KG1 (cell line): ENCODE results near the gene GLDC.
"Not testable (repeated sequence)": the region's sequence is repeated elsewhere in the genome, so short reads cannot be mapped to it uniquely, and the experiment has no call there.

Experiments
- DNase-seq: peaks from one replicate; lab custom pipeline; 2025; lab: John Stamatoyannopoulos, UW

Gene GLDC

DNA sequence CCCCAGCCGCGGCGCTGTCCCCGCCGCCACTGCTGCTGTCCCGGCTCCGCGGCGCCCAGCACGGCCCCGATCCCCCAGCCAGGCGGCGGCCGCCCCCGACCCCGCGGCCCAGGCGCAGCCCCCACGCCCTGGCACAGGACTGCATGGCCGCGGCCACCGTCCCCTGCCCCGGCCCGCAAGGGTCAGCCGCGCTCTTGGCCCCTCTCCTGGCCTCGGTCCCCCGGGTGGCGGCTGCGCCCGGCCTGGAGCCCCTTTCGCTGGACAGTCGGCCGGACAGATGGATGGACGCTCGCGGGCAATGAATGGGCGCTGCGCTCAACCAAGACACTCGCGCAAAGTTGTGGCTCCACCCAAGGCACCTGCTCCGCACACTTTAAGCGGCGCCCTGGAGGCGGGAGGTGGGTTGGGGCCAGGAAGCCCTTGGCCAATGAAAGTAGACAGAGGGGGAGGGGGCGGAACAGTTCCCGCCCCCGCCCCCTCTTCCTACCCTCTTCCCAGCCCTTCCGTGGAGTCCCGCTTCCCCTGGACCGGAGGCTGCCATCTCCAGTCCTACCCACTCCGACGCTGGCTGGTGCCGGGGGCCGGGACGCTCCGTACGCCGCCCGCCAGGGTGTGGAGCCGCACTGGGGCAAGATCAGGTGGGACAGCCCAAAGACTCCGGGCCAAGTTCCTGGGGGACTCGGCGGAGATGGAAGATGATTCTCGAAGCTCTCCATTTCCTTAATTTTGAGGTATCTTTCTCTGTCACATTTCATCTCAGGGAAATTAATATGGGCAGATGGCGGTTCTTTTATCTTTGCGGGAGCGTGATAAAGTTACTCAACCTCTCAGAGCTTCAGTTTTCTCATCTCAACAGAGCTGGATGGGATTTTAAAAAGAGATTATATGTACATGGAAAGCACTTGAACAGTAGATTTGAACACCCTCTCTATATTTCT lies at the start of gene GLDC:
Gene GLDC, minus strand, starts transcription at position 375 of the 938 bp plus-strand sequence. Its CDS starts 230 bp downstream, at position 145.
- DNase-seq: no peak

DNA sequence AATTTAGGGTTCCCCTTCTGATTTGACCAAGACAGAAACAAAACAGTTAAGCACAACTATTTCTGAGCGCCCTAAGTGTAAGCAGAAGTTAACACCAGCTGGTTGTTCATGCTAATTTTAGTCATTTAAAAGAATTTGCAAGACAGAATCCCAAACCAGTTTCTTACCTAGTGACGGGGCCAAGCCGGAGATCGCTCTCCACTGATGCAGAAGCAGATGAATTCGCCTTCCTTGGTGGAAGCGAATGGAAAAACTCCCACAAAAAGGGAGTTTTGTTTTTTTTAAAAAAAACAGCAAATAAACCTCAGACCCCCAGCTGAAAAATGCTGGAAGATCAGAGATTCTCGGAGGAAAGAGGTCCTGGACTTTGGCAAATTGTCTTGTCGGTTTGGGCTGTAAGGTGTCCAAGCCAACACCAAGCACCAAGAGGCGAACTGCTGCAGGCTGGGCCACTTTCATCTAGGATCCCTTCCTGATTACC lies 47.4 kb upstream of the GLDC start:
- no peak for DNase-seq

DNA sequence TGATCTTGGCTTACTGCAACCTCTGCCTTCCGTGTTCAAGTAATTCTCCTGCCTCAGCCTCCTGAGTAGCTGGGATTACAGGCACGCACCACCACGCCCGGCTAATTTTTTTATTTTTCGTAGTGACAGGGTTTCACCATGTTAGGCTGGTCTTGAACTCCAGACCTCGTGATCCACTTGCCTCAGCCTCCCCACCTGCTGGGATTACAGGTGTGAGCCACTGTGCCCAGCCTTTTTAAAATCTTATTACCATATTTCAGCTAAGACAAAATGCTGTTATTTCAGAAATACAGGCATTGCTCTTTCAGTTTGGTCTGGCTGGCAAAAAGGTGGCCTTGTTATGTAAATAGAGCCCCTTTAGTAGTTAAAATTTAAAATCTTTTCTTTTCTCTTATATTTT lies 46.9 kb upstream of the GLDC start:
- no peak for DNase-seq

- not testable (repeated sequence) for DNase-seq
Measured at GRCh38 chr9:6690675-6691070, 45.1 kb upstream of the GLDC start.

GRCh38 chr9:6689893-6690674 lies 44.6 kb upstream of the GLDC start:
- no peak for DNase-seq

DNA sequence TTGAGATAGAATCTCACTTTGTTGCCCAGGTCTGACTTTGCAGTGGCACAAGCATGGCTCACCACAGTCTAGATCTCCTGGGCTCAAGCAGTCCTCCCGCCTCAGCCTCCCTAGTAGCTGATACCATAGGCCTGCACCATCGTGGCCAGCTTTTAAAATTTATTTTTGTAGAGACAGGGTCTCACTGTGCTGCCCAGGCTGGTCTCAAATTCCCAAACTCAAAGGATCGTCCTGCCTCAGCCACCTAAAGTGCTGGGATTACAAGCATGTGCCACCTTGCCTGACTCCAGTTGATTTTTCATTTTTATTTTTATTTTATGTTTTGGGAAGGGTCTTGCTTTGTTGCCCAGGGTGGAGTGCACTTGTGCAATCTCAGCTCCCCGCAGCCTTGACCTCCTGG lies 41.7 kb upstream of the GLDC start:
- no peak for DNase-seq

DNA sequence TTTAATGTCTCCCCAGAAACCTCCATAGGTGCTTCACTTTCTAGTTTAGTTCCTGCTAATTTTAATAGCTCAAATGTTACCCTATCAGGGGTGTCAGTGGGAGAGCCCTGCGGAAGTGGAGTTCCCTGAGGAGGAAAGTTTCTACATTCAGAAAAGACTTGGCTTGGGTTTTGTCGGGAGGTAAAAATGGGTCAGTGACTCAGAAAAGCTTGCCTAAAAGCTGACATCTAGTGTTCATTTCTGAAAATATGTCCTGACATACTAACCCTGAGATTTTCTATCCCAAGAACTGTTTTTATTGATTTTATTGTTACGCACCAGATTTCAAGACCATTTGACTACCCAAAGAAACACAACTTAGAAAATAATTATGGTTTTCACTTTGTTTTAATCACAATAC lies 40.9 kb upstream of the GLDC start:
- DNase-seq: no peak

DNA sequence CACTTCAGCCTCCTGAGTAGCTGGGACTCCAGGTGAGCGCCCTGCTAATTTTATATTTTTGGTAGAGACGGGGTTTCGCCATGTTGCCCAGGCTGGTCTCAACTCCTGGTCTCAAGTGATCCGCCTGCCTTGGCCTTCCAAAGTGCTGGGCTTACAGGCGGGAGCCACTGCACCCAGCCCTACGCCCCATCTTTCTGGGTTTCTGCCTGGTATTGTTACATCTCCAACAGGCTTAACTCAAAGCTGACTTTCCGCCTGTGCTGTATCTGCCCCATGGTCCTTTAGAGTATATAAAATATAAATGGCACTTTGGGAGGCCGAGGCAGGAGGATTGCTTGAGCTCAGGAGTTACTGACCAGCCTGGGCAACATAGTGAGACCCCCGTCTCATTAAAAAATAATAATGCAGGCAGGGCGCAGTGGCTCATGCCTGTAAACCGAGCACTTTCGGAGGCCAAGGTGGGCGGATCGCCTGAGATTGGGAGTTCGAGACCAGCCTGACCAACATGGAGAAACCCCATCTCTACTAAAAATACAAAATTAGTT lies 36.5 kb upstream of the GLDC start:
- DNase-seq: no peak

GRCh38 chr9:6681147-6681956 lies 35.8 kb upstream of the GLDC start:
- DNase-seq: peak; percentile 95

- DNase-seq: peak; percentile 76
Measured at GRCh38 chr9:6680797-6681146, 35.2 kb upstream of the GLDC start.

GRCh38 chr9:6677803-6678202 lies 32.3 kb upstream of the GLDC start:
- no peak for DNase-seq

- no peak for DNase-seq
Measured at GRCh38 chr9:6676254-6676921, 30.9 kb upstream of the GLDC start.

- no peak for DNase-seq
Measured at GRCh38 chr9:6675268-6675667, 29.7 kb upstream of the GLDC start.

GRCh38 chr9:6673326-6674025 lies 27.9 kb upstream of the GLDC start:
- DNase-seq: no peak

- no peak for DNase-seq
Measured at GRCh38 chr9:6672118-6672517, 26.6 kb upstream of the GLDC start.

DNA sequence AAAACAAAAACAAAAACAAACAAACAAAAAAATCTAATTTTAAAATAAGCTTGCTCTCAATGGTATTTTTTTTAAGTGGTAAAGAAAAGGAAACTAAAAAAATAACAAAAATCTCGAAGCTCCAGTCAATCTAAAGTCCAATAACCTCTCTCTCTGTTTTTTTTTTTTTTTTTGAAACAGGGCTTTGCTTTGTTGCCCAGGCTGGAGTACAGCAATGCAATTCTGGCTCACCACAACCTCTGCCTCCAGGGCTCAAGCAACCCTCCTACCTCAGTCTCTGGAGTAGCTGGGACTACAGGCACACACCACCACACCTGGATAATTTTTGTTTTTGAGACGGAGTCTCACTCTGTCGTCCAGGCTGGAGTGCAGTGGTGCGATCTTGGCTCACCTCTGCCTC lies 25.9 kb upstream of the GLDC start:
- DNase-seq: no peak

GRCh38 chr9:6669881-6670280 lies 24.4 kb upstream of the GLDC start:
- DNase-seq: no peak

DNA sequence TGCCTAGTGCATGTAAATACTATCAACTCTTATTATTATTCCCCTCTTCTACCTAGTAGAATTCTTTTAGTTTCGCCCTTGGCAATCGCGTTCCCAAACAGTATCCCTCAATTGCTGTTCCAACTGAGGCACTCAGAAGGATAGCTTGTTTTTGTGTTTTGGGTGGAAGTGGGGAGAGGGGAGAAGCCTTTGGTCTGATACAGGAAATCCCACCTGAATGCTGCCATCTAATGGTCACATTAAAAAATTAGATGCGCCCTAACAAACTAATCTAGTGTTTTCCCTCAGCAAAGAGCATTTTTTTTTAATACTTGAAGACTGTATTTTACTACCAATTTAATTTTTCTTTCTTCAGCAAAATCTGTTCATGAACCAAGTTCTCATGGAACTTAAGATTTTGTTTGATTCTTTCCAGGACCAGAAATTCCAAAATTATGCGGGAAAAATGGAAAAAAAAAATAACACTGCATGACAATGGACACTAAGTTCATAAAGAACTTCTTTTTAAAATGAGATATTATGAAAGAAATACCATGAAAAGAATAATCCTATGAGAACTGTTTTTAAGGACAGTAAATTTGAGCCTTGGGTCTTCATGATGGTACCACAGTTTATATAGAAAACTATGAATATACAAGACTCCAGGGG lies 22.2 kb upstream of the GLDC start:
- DNase-seq: peak; percentile 33

- no peak for DNase-seq
Measured at GRCh38 chr9:6667080-6667479, 21.6 kb upstream of the GLDC start.

GRCh38 chr9:6665628-6666027 lies 20.1 kb upstream of the GLDC start:
- DNase-seq: no peak
